NT2/D1 (cell line): ENCODE data around the gene SLIT3.

Source experiments
- DNase-seq: peaks from one replicate; pipeline ENCODE4 v3.0.0-alpha.2; 2011; ENCODE audit warnings: low read depth, low spot score
- H3K27me3 ChIP-seq: 2 replicates; pipeline ENCODE4 v1.6.0; 2011; ENCODE audit warnings: mild to moderate bottlenecking; ENCODE audit not compliant: insufficient read length, insufficient read depth
- H3K36me3 ChIP-seq: 2 replicates; pipeline ENCODE4 v1.6.1; 2011; ENCODE audit warnings: mild to moderate bottlenecking, low read length, mixed read lengths; ENCODE audit not compliant: insufficient read depth, insufficient read length
- H3K4me1 ChIP-seq: 2 replicates; pipeline ENCODE4 v1.5.1; 2011; ENCODE audit not compliant: insufficient read depth, insufficient read length
- H3K4me3 ChIP-seq: 2 replicates; pipeline ENCODE4 v1.5.1; 2011; ENCODE audit warnings: low read depth; ENCODE audit not compliant: insufficient read length
- H3K9ac ChIP-seq: 2 replicates; pipeline ENCODE4 v1.6.0; 2011; ENCODE audit warnings: low read depth; ENCODE audit not compliant: insufficient read length
- H3K9me3 ChIP-seq: 2 replicates; pipeline ENCODE4 v1.5.1; 2011; ENCODE audit warnings: mild to moderate bottlenecking, low read length; ENCODE audit not compliant: insufficient read depth
- SUZ12 ChIP-seq: IDR thresholded peaks from 2 replicates; pipeline ENCODE4 v1.6.1; 2011; ENCODE audit not compliant: insufficient read length, insufficient read depth; ENCODE audit errors: extremely low read depth
- YY1 ChIP-seq: IDR thresholded peaks from 2 replicates; pipeline ENCODE4 v1.6.1; 2011; ENCODE audit not compliant: insufficient read length, insufficient read depth
- ZNF274 ChIP-seq: IDR thresholded peaks from 2 replicates; pipeline ENCODE4 v1.6.1; 2011; ENCODE audit warnings: mild to moderate bottlenecking, low read depth, low read length

SLIT3 gene

DNA sequence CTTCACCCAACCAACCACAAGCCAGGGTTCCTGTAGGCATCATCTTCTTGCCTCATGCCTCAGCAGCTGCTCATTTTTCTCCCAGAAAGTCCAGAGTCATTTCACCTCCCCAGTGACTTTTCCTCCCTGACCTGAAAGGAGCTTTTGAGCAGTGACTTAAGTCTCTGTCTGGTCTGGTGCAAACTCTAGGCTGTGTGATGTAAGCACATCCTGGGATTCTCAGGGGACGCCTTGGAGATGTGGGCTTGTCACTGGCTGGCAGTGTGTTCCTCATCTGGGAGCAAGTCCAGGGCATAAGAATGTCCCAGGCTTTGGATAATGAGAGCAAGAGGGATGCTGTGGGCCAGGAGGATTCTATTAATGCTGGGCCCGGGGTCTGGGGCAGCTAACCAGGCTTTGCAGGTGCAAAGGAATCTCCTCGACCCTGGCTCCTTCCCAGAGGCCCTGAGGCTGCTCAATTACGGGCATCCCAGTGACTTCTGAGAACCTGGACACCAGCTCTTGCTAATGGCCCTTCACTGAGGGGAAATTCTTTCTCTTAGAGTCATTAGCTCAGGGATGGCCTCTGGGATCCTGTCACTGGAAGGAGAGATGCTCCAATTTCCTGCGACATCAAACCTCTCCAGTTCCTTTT lies 510.8 kb downstream of the SLIT3 start:
- H3K9ac ChIP-seq, result no peak overlapping the region
- no peaks in the 10 kb centered on the region for H3K27me3 ChIP-seq
- no peaks in the 10 kb centered on the region for H3K36me3 ChIP-seq
- peaks cover 2% of the 10 kb centered on the region for H3K4me1 ChIP-seq
- H3K4me3 ChIP-seq, result no peak overlapping the region
- TF ChIP-seq YY1, result no peak
- no peak for TF ChIP-seq ZNF274
- no peak for TF ChIP-seq SUZ12
- H3K9me3 ChIP-seq, result no peaks in the 10 kb centered on the region
- no peak for DNase-seq

DNA sequence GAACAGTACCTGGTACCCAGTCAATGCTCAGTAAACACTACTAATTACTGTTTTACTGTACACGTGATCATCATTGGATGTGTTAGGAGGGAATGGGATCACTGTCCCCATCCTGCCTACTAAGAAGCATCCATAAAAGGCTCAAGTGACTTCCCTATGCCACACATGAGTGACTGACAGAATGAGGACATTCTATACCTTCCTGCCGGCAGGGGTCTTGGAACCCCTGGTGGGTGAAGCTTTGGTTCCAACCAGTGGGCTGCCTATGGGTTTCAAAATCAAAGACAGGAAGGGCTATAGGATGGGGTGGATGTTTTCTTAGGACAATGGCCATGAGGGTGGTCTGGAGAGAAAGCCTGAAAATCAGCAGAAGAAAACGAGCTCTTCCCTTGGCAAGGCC lies 512.2 kb downstream of the SLIT3 start:
- no peak overlapping the region for H3K9ac ChIP-seq
- H3K4me3 ChIP-seq, result no peak overlapping the region
- no peaks in the 10 kb centered on the region for H3K9me3 ChIP-seq
- TF ChIP-seq YY1 (no peak), SUZ12 (no peak), ZNF274 (no peak)
- DNase-seq, result no peak
- no peaks in the 10 kb centered on the region for H3K27me3 ChIP-seq
- peaks cover 2% of the 10 kb centered on the region for H3K4me1 ChIP-seq
- no peaks in the 10 kb centered on the region for H3K36me3 ChIP-seq

DNA sequence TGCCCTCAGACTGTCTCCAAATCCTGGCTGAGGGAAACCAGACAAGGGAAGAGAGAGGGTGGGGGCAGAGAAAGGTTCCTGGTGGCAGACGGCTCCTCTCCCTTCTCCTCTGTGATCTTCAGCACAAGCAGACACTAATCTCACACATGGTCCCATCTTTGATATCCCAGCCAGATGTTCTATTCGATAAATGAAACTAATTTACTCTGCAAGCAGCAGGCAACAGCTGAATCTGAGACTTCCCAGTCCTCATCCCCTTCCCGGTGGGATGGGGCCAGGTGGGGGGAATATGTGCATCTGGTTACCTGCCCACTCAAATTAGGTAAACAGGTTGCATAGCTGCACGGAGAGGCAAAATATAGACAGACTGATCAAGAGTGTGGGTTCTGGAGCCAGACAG lies 512.8 kb downstream of the SLIT3 start:
- H3K4me3 ChIP-seq, result no peak overlapping the region
- no peak for DNase-seq
- H3K27me3 ChIP-seq, result no peaks in the 10 kb centered on the region
- H3K9me3 ChIP-seq, result no peaks in the 10 kb centered on the region
- no peaks in the 10 kb centered on the region for H3K36me3 ChIP-seq
- no peak overlapping the region for H3K9ac ChIP-seq
- TF ChIP-seq SUZ12 (no peak), ZNF274 (no peak), YY1 (no peak)
- H3K4me1 ChIP-seq, result peaks cover 2% of the 10 kb centered on the region

DNA sequence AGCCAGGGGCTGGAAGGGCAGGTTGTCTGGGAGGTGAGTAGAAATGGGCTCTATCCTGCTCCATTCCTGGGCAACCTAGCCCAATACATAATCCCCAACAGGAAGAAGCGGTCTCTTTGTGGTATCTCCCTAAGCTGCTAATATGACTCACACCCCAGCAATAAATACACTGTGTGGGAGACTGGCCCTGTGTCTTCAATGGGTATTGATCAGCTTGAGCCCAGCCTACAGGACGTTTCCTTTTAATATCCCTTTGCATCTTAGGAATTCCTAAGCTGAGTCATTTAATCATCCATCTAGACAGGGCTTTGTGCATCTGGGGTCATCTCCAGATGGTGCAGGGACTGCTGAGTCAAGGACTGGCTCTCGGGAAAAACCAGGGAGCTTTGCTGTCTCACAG lies 514.8 kb downstream of the SLIT3 start:
- DNase-seq, result no peak
- H3K27me3 ChIP-seq, result no peaks in the 10 kb centered on the region
- no peak overlapping the region for H3K9ac ChIP-seq
- H3K4me1 ChIP-seq, result peaks cover 2% of the 10 kb centered on the region
- TF ChIP-seq SUZ12 (no peak), ZNF274 (no peak), YY1 (no peak)
- H3K36me3 ChIP-seq, result no peaks in the 10 kb centered on the region
- no peak overlapping the region for H3K4me3 ChIP-seq
- H3K9me3 ChIP-seq, result no peaks in the 10 kb centered on the region

DNA sequence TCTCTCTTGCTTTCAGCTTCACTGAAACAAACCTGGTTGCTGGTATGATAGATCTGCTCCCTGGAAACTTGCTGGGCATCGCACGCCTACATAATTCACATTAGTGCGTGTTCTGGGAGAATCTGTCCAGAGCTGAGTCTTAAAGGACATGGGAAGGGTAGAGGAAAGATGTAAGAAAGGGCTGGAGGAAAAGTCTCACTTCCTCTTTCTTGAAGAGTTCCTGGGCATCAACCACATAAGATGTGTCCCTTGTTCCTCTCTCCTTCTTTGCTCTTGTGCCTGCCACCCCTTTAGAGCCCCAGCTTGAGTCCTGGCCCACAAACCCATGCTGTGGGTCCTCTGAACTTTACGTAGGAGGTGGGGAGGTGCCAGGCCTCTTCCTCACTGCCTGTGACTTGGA lies 516.5 kb downstream of the SLIT3 start:
- no peak for DNase-seq
- Histone ChIP-seq H3K36me3 (no peaks in the 10 kb centered on the region), H3K9ac (no peak overlapping the region), H3K27me3 (no peaks in the 10 kb centered on the region), H3K4me3 (no peak overlapping the region), H3K4me1 (peaks cover 2% of the 10 kb centered on the region), H3K9me3 (no peaks in the 10 kb centered on the region)
- no peak for TF ChIP-seq ZNF274
- TF ChIP-seq YY1, result no peak
- no peak for TF ChIP-seq SUZ12

DNA sequence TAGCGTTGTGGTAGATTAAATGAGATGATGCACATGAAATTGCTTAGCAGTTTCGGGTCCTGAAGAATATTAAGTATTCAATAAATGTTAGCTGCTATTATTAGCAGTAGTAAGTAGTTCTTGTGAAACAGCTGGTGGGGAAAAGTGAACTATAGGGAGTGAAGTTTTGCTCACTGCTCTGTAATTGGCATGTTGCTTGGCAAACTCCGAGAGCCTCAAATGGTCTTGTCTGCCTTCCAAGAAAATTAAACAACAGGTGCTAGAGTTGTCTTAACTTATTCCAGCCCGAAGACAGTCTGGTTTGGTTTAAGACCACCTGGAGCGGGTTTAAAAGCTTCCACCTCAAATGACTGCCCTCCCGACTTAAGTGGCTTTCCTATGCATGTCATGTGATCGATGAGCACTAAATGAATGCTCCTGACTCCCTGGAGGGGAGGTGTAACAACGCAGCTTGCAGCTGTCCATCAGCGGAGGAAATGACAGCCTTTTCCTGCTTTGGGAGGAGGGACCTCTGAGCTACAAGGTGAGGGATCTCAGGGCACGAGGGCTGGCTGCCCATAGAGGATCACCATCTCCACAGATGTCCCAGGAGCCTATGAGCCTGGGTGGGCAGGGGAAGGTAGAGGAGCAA lies 518.9 kb downstream of the SLIT3 start:
- no peak overlapping the region for H3K9ac ChIP-seq
- no peaks in the 10 kb centered on the region for H3K27me3 ChIP-seq
- no peaks in the 10 kb centered on the region for H3K9me3 ChIP-seq
- no peak for DNase-seq
- H3K36me3 ChIP-seq, result no peaks in the 10 kb centered on the region
- no peak overlapping the region for H3K4me3 ChIP-seq
- no peak for TF ChIP-seq SUZ12
- no peak for TF ChIP-seq YY1
- no peak for TF ChIP-seq ZNF274
- peaks cover 2% of the 10 kb centered on the region for H3K4me1 ChIP-seq

DNA sequence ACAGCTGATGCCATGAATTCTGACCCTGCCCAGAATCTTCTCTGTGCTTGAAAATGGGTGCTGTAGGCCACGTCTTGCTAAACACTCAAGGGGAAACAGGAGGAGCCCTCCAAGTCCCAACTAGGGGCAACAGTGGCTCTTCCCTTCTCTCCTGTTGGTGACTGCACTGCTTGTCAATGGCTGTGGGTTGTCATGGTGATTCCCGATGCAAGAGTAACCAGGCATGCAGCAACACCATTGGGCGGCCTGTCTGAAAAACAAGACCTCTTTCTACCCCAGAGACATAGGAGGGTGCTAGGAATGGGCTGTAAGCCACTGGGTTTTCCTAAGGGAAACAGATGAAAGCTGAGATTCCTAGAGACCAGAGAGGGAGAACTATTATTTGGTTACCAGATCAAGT lies 520.1 kb downstream of the SLIT3 start:
- Histone ChIP-seq H3K9ac (no peak overlapping the region), H3K36me3 (no peaks in the 10 kb centered on the region), H3K4me1 (no peaks in the 10 kb centered on the region), H3K9me3 (no peaks in the 10 kb centered on the region), H3K4me3 (no peak overlapping the region), H3K27me3 (no peaks in the 10 kb centered on the region)
- TF ChIP-seq ZNF274 (no peak), YY1 (no peak), SUZ12 (no peak)
- no peak for DNase-seq
